ENCODE data around the gene CDYL. TPM values are rescaled to one million over a fixed set of nuclear protein-coding genes. Genes with fewer than 3 reads are reported as not detected.

Gene CDYL
- total RNA-seq, 1 experiment from 2014 or later, result 41.6 TPM

- no peaks in the 10 kb centered on the region for H3K9me3 ChIP-seq
- ChIA-PET POLR2A (no interaction called here), CTCF (no interaction called here)
- no TSS peak for BruUV-seq (replicated peaks)
- Mint-ChIP-seq H3K27me3 (ENCODE audit: insufficient read depth, unreplicated experiment) (no peaks in the 10 kb centered on the region), H3K36me3 (ENCODE audit: insufficient read depth, unreplicated experiment) (no peaks in the 10 kb centered on the region), H3K4me1 (ENCODE audit: low read depth, unreplicated experiment) (peaks cover 24% of the 10 kb centered on the region), H3K9me3 (ENCODE audit: unreplicated experiment) (peaks cover 3% of the 10 kb centered on the region), H3K4me3 (ENCODE audit: unreplicated experiment) (no peak overlapping the region), H3K27ac (ENCODE audit: unreplicated experiment) (no peak overlapping the region)
- H3K4me3 ChIP-seq (ENCODE audit: low read depth, low read length), result no peak overlapping the region
- intact Hi-C loops (cut with micrococcal nuclease; ENCODE audit: unreplicated experiment), result no loop called here
- no peak for TF ChIP-seq CTCF (IDR thresholded peaks at IDR 0.05; ENCODE audit: insufficient read depth in 1 of 2, low read depth in 1 of 2, low read length in 1 of 2, severe bottlenecking in 1 of 2, unreplicated experiment in 1 of 2)
- no peaks in the 10 kb centered on the region for H3K36me3 ChIP-seq (ENCODE audit: control insufficient read depth, insufficient read depth, low read length)
- H3K4me1 ChIP-seq, result peaks cover 6% of the 10 kb centered on the region; the same call in 1 of the 2 replicates
- no peak for DNase-seq
- no peaks in the 10 kb centered on the region for H3K27me3 ChIP-seq (replicated peaks; ENCODE audit: control insufficient read depth, insufficient read depth, low read length)
Measured at GRCh38 chr6:4788953-4789584, 12.9 kb downstream of the CDYL start.

- Histone ChIP-seq H3K36me3 (ENCODE audit: control insufficient read depth, insufficient read depth, low read length) (no peaks in the 10 kb centered on the region), H3K4me3 (ENCODE audit: low read depth, low read length) (no peak overlapping the region), H3K27me3 (replicated peaks; ENCODE audit: control insufficient read depth, insufficient read depth, low read length) (no peaks in the 10 kb centered on the region), H3K9me3 (no peaks in the 10 kb centered on the region), H3K4me1 (peaks cover 6% of the 10 kb centered on the region; the same call in 1 of the 2 replicates)
- intact Hi-C loops (cut with micrococcal nuclease; ENCODE audit: unreplicated experiment), result no loop called here
- BruUV-seq (replicated peaks), result no TSS peak
- Mint-ChIP-seq H3K4me1 (ENCODE audit: low read depth, unreplicated experiment) (peaks cover 24% of the 10 kb centered on the region), H3K27ac (ENCODE audit: unreplicated experiment) (no peak overlapping the region), H3K36me3 (ENCODE audit: insufficient read depth, unreplicated experiment) (no peaks in the 10 kb centered on the region), H3K27me3 (ENCODE audit: insufficient read depth, unreplicated experiment) (no peaks in the 10 kb centered on the region), H3K4me3 (ENCODE audit: unreplicated experiment) (no peak overlapping the region), H3K9me3 (ENCODE audit: unreplicated experiment) (no peaks in the 10 kb centered on the region)
- ChIA-PET POLR2A (no interaction called here), CTCF (interaction anchor here (0.7 kb wide), 1 partner anchor 8 kb away, joined by 3 read pairs; no protein-coding TSS in a partner anchor)
- no peak for DNase-seq
- TF ChIP-seq CTCF (IDR thresholded peaks at IDR 0.05; ENCODE audit: insufficient read depth in 1 of 2, low read depth in 1 of 2, low read length in 1 of 2, severe bottlenecking in 1 of 2, unreplicated experiment in 1 of 2), result no peak
Measured at GRCh38 chr6:4790158-4790899, 14.1 kb downstream of the CDYL start.

GRCh38 chr6:4794140-4794707 lies 18.0 kb downstream of the CDYL start:
- Histone ChIP-seq H3K36me3 (ENCODE audit: control insufficient read depth, insufficient read depth, low read length) (no peaks in the 10 kb centered on the region), H3K4me3 (ENCODE audit: low read depth, low read length) (no peak overlapping the region), H3K4me1 (peaks cover 11% of the 10 kb centered on the region), H3K27me3 (replicated peaks; ENCODE audit: control insufficient read depth, insufficient read depth, low read length) (no peaks in the 10 kb centered on the region), H3K9me3 (no peaks in the 10 kb centered on the region)
- CTCF ChIA-PET, result no interaction called here
- no peak overlapping the region for H3K4me3 Mint-ChIP-seq (ENCODE audit: unreplicated experiment)
- H3K4me1 Mint-ChIP-seq (ENCODE audit: low read depth, unreplicated experiment), result peaks cover 14% of the 10 kb centered on the region
- H3K27ac Mint-ChIP-seq (ENCODE audit: unreplicated experiment), result no peak overlapping the region
- no TSS peak for BruUV-seq (replicated peaks)
- no peaks in the 10 kb centered on the region for H3K27me3 Mint-ChIP-seq (ENCODE audit: insufficient read depth, unreplicated experiment)
- POLR2A ChIA-PET, result no interaction called here
- no peaks in the 10 kb centered on the region for H3K36me3 Mint-ChIP-seq (ENCODE audit: insufficient read depth, unreplicated experiment)
- no peaks in the 10 kb centered on the region for H3K9me3 Mint-ChIP-seq (ENCODE audit: unreplicated experiment)
- no peak for DNase-seq
- no peak for TF ChIP-seq CTCF (IDR thresholded peaks at IDR 0.05; ENCODE audit: insufficient read depth in 1 of 2, low read depth in 1 of 2, low read length in 1 of 2, severe bottlenecking in 1 of 2, unreplicated experiment in 1 of 2)
- intact Hi-C loops (cut with micrococcal nuclease; ENCODE audit: unreplicated experiment), result no loop called here
